Measurements from ENCODE around the gene CD72.

Gene CD72, protein sequence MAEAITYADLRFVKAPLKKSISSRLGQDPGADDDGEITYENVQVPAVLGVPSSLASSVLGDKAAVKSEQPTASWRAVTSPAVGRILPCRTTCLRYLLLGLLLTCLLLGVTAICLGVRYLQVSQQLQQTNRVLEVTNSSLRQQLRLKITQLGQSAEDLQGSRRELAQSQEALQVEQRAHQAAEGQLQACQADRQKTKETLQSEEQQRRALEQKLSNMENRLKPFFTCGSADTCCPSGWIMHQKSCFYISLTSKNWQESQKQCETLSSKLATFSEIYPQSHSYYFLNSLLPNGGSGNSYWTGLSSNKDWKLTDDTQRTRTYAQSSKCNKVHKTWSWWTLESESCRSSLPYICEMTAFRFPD

GRCh38 chr9:35618325-35618727 is at the start of gene CD72:
CD72 (minus strand) TSS chr9:35618413; CDS start chr9:35618303, 110 bp downstream.
- DNase-seq: no peak

- no peak for DNase-seq
These were observed 49.7 kb upstream of the CD72 start for GRCh38 chr9:35667939-35668338.

- no peak for DNase-seq
These were observed 48.3 kb upstream of the CD72 start for GRCh38 chr9:35666549-35666948.

DNA sequence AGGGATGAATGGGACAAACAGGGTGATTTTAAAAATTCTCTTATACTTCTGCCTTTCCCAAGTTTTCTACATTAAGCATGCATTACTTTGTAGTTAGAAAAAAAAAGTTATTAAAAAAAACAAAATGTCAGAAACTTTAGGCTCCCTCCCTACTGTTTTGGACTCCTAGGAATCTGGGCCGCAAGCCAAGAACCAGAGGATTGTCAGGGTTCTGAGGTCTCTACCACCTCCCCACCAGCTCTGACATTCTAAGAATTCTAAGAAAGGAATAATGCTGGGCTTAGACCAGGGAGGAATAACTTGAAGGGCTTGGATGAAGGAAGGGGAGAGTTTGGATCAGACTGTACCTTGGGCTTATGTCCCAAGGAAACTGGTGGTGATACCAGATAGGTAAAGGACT is 47.8 kb upstream of the CD72 start:
- no peak for DNase-seq

DNA sequence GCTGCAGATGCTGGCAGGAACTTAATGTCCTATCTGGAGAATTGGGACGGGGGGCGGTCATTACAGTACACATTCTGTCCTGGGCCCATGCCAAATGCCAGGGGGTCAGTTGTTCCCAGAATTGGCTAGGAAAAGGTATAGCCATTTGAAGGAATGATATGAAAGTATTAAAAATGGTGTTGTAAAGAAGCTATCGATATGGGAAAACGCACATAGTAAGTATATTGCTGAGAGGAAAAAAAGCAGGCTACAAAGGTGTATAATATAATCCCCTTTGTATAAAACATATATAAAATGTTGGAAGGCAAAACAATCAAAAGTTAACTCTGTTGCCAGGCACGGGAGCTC is 47.2 kb upstream of the CD72 start:
- DNase-seq: no peak

- DNase-seq: peak; percentile 70
These were observed 46.6 kb upstream of the CD72 start, which contains the start of gene ARHGEF39 for GRCh38 chr9:35664531-35665470. ARHGEF39 (minus strand) TSS chr9:35665195; CDS start chr9:35665169, 26 bp downstream.

GRCh38 chr9:35662437-35662836 is 44.2 kb upstream of the CD72 start:
- DNase-seq: no peak

- DNase-seq: peak; percentile 75
These were observed 43.6 kb upstream of the CD72 start for GRCh38 chr9:35661756-35662350.

- DNase-seq: no peak
These were observed 42.8 kb upstream of the CD72 start for GRCh38 chr9:35660966-35661415.

DNA sequence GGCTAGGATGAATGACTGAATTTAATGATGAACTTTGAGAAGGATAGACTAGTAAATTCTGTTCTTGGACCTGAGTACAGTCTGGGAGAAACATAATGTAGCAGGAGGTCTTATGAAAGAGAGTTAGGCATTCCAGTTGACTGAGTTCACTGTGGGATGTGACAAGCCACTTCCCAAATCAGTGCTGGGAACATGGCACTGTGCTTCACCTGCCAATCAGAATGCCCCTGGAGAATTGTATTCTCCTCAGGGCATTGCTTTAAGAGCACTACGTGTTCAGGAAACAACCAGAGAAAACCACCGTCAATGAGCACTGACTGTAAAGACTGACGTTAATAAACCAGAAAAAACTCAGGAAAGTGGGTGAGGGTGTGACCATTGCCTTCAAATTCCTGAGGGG is 41.1 kb upstream of the CD72 start:
- no peak for DNase-seq

DNA sequence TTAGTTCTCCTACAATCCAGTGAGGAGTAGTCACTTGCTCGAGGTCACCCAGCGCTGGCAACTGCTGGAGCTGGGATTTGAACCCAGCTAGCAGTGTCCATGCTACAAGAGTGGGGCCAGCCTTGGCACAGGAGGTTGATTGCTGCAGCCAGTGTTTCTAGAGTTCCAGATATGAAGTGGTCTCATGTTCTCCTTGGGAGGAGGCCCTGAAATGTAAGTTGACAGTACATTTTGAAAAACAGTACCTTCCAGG is 40.7 kb upstream of the CD72 start:
- no peak for DNase-seq

DNA sequence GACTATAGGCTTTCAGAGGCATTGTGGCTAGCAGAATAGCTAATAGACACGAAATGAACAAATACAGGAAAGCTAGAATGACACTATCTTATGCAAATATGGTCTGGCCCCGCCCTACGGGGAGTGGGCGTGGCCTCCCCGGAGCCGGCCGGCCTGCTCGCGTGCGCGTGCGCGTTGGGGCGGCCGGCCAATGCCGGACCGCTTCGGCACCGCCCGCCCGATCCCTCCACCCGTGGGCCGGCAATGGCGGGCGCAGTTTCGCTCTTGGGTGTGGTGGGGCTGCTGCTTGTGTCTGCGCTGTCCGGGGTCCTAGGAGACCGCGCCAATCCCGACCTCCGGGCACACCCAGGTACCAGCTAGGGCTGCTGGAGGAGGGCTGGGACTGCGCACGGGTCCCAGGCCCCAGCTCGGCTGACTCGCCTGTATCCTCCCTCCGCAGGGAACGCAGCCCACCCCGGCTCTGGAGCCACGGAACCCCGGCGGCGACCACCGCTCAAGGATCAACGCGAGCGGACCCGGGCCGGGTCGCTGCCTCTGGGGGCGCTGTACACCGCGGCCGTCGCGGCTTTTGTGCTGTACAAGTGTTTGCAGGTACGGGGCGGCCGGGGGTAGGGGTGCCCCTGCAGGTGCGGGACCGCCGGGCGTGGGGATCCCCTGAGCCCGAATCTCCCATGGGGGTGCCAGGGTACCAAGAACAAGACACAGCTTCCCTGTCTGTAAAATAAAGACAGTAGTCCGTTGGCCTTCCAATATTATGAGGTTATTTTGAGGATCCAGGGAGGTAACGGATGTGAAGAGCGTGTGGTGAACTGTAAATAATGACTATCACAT is 40.1 kb upstream of the CD72 start, which contains the start of gene CCDC107:
TSS of gene CCDC107 (plus strand) at position 156 of the 831 bp plus-strand sequence. CDS start at position 244, 88 bp downstream.
- DNase-seq: peak; percentile 85

DNA sequence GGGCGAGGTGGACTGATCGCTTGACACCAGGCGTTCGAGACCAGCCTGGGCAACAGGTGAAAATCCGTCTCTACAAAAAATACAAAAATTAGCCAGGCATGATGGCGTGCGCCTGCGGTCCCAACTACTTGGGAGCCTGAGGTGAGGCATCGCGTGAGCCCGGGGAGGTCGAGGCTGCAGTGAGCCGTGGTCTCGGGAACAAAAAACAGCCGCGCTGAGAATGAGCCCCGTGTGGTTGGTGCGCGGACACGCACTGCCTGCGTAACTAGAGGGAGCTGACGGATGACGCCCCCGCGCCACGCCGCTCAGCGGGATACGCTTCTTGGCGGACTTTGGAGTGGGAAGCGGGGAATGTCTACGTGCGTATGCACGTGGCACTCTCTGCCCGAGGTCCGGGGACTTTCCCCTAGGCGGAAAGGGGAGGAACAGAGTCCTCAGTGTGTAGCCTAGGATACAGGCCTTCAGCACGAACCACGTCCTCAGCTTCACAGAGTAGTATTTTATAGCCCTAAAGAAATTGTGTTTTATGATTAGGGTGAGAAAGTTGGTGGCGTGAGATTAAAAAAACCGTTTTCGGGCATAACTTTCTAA is 39.4 kb upstream of the CD72 start, which contains the start of gene RMRP:
TSS of gene RMRP (minus strand) at position 474 of the 591 bp plus-strand sequence.
- peak; percentile 94 for DNase-seq

GRCh38 chr9:35656831-35657545 is 38.8 kb upstream of the CD72 start:
- DNase-seq: no peak

GRCh38 chr9:35656348-35656747 is 38.1 kb upstream of the CD72 start:
- DNase-seq: no peak

DNA sequence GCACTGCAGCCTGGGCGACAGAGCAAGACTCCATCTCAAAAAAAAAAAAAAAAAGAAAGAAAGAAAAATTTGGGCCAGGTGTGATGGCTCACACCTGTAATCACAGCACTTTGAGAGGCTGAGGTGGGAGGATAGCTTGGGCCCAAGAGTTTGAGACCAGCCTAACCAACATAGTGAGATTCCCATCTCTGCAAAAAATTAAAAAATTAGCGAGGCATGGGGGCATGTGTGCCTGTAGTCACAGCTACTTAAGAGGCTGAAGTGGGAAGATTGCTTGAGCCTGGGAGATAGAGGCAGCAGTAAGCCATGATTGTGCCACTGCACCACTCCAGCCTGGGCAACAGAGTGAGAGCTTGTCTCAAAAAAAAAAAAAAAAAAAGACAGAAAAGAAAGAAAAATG is 35.4 kb upstream of the CD72 start:
- DNase-seq: no peak

DNA sequence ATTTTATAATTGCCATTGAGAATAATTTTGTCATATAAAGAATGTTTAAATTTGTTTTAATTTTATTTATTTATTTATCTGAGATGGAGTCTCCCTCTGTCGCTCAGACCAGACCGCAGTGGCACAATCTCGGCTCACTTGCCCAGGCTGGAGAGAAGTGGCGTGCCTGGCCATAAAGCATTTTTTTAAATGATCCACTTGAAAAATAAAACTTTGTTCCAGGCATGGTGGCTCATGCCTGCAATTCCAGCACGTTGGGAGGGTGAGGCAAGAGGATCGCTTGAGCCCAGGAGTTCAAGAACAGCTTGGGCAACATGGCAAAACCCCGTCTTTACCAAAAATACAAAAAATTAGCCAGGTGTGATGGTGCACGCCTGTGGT is 34.6 kb upstream of the CD72 start:
- no peak for DNase-seq

- no peak for DNase-seq
These were observed 34.0 kb upstream of the CD72 start for GRCh38 chr9:35651956-35652828.

DNA sequence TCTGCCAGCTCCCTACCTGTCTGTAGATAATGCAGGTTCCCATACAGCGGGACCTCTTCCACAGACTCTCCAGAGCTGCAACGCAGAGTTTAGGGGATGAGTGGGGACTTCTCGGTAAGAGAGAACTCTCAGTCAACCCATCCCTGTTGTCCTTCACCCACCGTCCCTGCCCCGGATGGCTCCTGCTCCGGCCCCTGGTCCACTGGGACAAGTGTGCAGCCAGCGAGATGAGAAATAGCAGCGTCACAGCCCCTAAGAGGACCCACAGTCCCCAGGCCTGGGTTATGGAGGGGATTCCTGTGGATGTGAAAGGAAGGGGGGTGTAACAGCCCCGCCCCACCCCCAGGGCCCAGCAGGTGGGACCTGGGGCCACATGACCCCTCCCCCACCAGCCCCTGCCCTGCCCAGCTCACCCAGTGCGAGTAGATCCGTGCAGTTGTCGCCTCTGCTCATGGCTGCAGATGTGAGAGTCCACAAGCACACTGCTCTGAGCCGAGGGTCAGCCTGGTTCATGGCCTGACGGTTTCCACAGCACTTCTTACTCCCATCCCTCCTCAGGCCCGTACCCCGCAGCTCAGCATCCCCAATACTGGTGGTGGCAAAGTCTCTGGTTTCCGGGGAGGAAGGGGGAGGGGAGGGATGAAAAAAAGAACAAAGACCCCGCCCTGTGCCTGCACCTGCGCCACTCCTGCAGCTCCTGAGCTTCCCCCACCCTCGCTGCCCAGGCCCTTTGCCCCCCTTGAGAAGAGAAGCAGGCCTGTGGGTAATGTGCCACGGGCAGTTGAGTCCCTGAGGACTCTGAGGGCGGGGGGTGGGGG is 32.3 kb upstream of the CD72 start, which contains the start of gene SIT1:
TSS of gene SIT1 (minus strand) at position 591 of the 818 bp plus-strand sequence. CDS start at position 513, 78 bp downstream.
- DNase-seq: peak; percentile 57

Data from CD4-positive, alpha-beta T cell treated with Interleukin-17A for 1 hour (primary cell).